Osteoblast (primary cell): ENCODE results near the gene KAZN. TPM values are rescaled to one million over a fixed set of nuclear protein-coding genes. Genes with fewer than 3 reads are reported as not detected.

Experiments used
- DNase-seq: peaks from one replicate; pipeline ENCODE4 v3.0.0; 2011; ENCODE audit warnings: low spot score, mixed read lengths; ENCODE audit not compliant: insufficient read length; ENCODE audit errors: missing footprints
- H2AFZ ChIP-seq: 2 replicates; pipeline ENCODE4 v1.6.0; 2011; ENCODE audit warnings: mild to moderate bottlenecking, low read length
- H3K27ac ChIP-seq: 2 replicates; pipeline ENCODE4 v1.5.1; 2011; ENCODE audit warnings: mild to moderate bottlenecking, low read depth, low read length, moderate library complexity
- H3K27me3 ChIP-seq: 2 replicates; pipeline ENCODE4 v1.6.0; 2012; ENCODE audit warnings: mild to moderate bottlenecking, control low read depth, inconsistent platforms, low read length, moderate library complexity; ENCODE audit not compliant: insufficient read depth
- H3K36me3 ChIP-seq: 2 replicates; pipeline ENCODE4 v1.5.1; 2011; ENCODE audit warnings: mild to moderate bottlenecking, low read length, control low read depth, moderate library complexity; ENCODE audit not compliant: insufficient read depth
- H3K4me1 ChIP-seq: 2 replicates; pipeline ENCODE4 v1.5.1; 2011; ENCODE audit warnings: mild to moderate bottlenecking, low read length, control low read depth, moderate library complexity; ENCODE audit not compliant: insufficient read depth
- H3K4me2 ChIP-seq: 2 replicates; pipeline ENCODE4 v1.6.0; 2011; ENCODE audit warnings: mild to moderate bottlenecking, low read length; ENCODE audit not compliant: insufficient read depth
- H3K4me3 ChIP-seq: fragments of 200-600 bp; sonication (generic); 3 replicates; pipeline ENCODE4 v1.5.1; 2012; ENCODE audit warnings: mild to moderate bottlenecking, low read length, inconsistent platforms; ENCODE audit not compliant: insufficient read depth
- H3K79me2 ChIP-seq: 2 replicates; pipeline ENCODE4 v1.6.0; 2012; ENCODE audit warnings: mild to moderate bottlenecking, low read length, control low read depth, inconsistent platforms; ENCODE audit not compliant: insufficient read depth
- H3K9me3 ChIP-seq: 2 replicates; pipeline ENCODE4 v1.5.1; 2011; ENCODE audit warnings: low read depth, low read length, control low read depth
- H4K20me1 ChIP-seq: 2 replicates; pipeline ENCODE4 v1.6.0; 2012; ENCODE audit warnings: mild to moderate bottlenecking, low read length, control low read depth; ENCODE audit not compliant: insufficient read depth
- CTCF ChIP-seq: IDR thresholded peaks from 2 replicates; pipeline ENCODE4 v1.5.1; 2011; ENCODE audit warnings: mild to moderate bottlenecking, low read depth, low read length, moderate library complexity; ENCODE audit errors: extremely low read depth
- total RNA-seq: library from RNA; depleted of rRNA; stranded (reverse); fragments of >200 nt; gene quantifications from 2 replicates; pipeline ENCODE4 v1.2.3, GENCODE V29; 2012

Gene KAZN
- total RNA-seq, 1 donor = 9.0 TPM

GRCh38 chr1:14889825-14890440, 291.4 kb downstream of the KAZN start:
- TF ChIP-seq CTCF = no peak
- Histone ChIP-seq H3K4me2 (no peak overlapping the region), H3K36me3 (no peaks in the 10 kb centered on the region), H4K20me1 (no peaks in the 10 kb centered on the region), H3K27ac (no peak overlapping the region), H3K4me1 (no peaks in the 10 kb centered on the region), H3K4me3 (no peak overlapping the region), H2AFZ (no peak overlapping the region), H3K27me3 (peaks cover 8% of the 10 kb centered on the region), H3K9me3 (no peaks in the 10 kb centered on the region), H3K79me2 (no peaks in the 10 kb centered on the region)
- DNase-seq = no peak

GRCh38 chr1:14891991-14892390, 293.5 kb downstream of the KAZN start:
- Histone ChIP-seq H3K4me3 (no peak overlapping the region), H2AFZ (no peak overlapping the region), H3K4me1 (no peaks in the 10 kb centered on the region), H4K20me1 (no peaks in the 10 kb centered on the region), H3K4me2 (no peak overlapping the region), H3K36me3 (no peaks in the 10 kb centered on the region), H3K27me3 (peaks cover 8% of the 10 kb centered on the region), H3K9me3 (no peaks in the 10 kb centered on the region), H3K27ac (no peak overlapping the region), H3K79me2 (no peaks in the 10 kb centered on the region)
- no peak for DNase-seq
- TF ChIP-seq CTCF = no peak

GRCh38 chr1:14894811-14895560, 296.5 kb downstream of the KAZN start:
- no peak for DNase-seq
- H3K4me1 ChIP-seq = peaks cover 8% of the 10 kb centered on the region
- H3K4me2 ChIP-seq = no peak overlapping the region
- H3K27me3 ChIP-seq = peaks cover 3% of the 10 kb centered on the region
- H2AFZ ChIP-seq = no peak overlapping the region
- no peaks in the 10 kb centered on the region for H3K79me2 ChIP-seq
- no peak for TF ChIP-seq CTCF
- no peaks in the 10 kb centered on the region for H3K36me3 ChIP-seq
- H4K20me1 ChIP-seq = no peaks in the 10 kb centered on the region
- H3K4me3 ChIP-seq = no peak overlapping the region
- no peak overlapping the region for H3K27ac ChIP-seq
- H3K9me3 ChIP-seq = no peaks in the 10 kb centered on the region

- Histone ChIP-seq H3K4me3 (no peak overlapping the region), H3K9me3 (no peaks in the 10 kb centered on the region), H3K27me3 (no peaks in the 10 kb centered on the region), H3K4me1 (peaks cover 8% of the 10 kb centered on the region), H3K4me2 (no peak overlapping the region), H3K27ac (no peak overlapping the region), H4K20me1 (no peaks in the 10 kb centered on the region), H2AFZ (no peak overlapping the region), H3K79me2 (no peaks in the 10 kb centered on the region), H3K36me3 (no peaks in the 10 kb centered on the region)
- no peak for DNase-seq
- no peak for TF ChIP-seq CTCF
Observed at GRCh38 chr1:14895727-14896126, 297.2 kb downstream of the KAZN start.
